ENCODE measurements around the gene SLBP. TPM values are rescaled to one million over a fixed set of nuclear protein-coding genes. Genes with fewer than 3 reads are reported as not detected.

SLBP gene
- total RNA-seq, 2 donors from 2014 or later = 29.8 to 30.5 TPM

GRCh38 chr4:1744552-1744951 lies 32.4 kb upstream of the SLBP start:
- Histone ChIP-seq H3K9me3 (no peaks in the 10 kb centered on the region), H3K27me3 (replicated peaks; ENCODE audit: insufficient read depth) (no peaks in the 10 kb centered on the region), H3K27ac (no peak overlapping the region), H3K4me3 (no peak overlapping the region), H3K4me1 (ENCODE audit: control insufficient read depth in 1 of 2, low read depth in 2 of 2) (no peaks in the 10 kb centered on the region), H3K36me3 (no peaks in the 10 kb centered on the region)
- TF ChIP-seq CTCF (IDR thresholded peaks at IDR 0.05) = no peak
- ATAC-seq (ENCODE audit: insufficient number of reproducible peaks, low FRiP score, low read depth) (no peak), DNase-seq (ENCODE audit: low spot score) (no peak)

- Histone ChIP-seq H3K36me3 (no peaks in the 10 kb centered on the region), H3K4me1 (ENCODE audit: control insufficient read depth in 1 of 2, low read depth in 2 of 2) (no peaks in the 10 kb centered on the region), H3K27me3 (replicated peaks; ENCODE audit: insufficient read depth) (no peaks in the 10 kb centered on the region), H3K4me3 (no peak overlapping the region), H3K27ac (no peak overlapping the region), H3K9me3 (no peaks in the 10 kb centered on the region)
- no peak for TF ChIP-seq CTCF (IDR thresholded peaks at IDR 0.05)
- ATAC-seq (ENCODE audit: insufficient number of reproducible peaks, low FRiP score, low read depth) = no peak
- DNase-seq (ENCODE audit: low spot score) = no peak
These were observed 31.9 kb upstream of the SLBP start for GRCh38 chr4:1743975-1744374.

- DNase-seq (ENCODE audit: low spot score) = no peak
- no peak for ATAC-seq (ENCODE audit: insufficient number of reproducible peaks, low FRiP score, low read depth)
- Histone ChIP-seq H3K27me3 (replicated peaks; ENCODE audit: insufficient read depth) (no peaks in the 10 kb centered on the region), H3K36me3 (no peaks in the 10 kb centered on the region), H3K27ac (no peak overlapping the region), H3K4me3 (no peak overlapping the region), H3K9me3 (peaks cover under 1% of the 10 kb centered on the region), H3K4me1 (ENCODE audit: control insufficient read depth in 1 of 2, low read depth in 2 of 2) (no peaks in the 10 kb centered on the region)
- no peak for TF ChIP-seq CTCF (IDR thresholded peaks at IDR 0.05)
These were observed 31.4 kb upstream of the SLBP start for GRCh38 chr4:1743551-1743950.

GRCh38 chr4:1741208-1741607 lies 29.1 kb upstream of the SLBP start:
- Histone ChIP-seq H3K27me3 (replicated peaks; ENCODE audit: insufficient read depth) (no peaks in the 10 kb centered on the region), H3K36me3 (peaks cover 7% of the 10 kb centered on the region), H3K9me3 (peaks cover 9% of the 10 kb centered on the region), H3K27ac (no peak overlapping the region), H3K4me3 (no peak overlapping the region), H3K4me1 (ENCODE audit: control insufficient read depth in 1 of 2, low read depth in 2 of 2) (no peaks in the 10 kb centered on the region)
- ATAC-seq (ENCODE audit: insufficient number of reproducible peaks, low FRiP score, low read depth) (no peak), DNase-seq (ENCODE audit: low spot score) (no peak)
- no peak for TF ChIP-seq CTCF (IDR thresholded peaks at IDR 0.05)

GRCh38 chr4:1740021-1740545 lies 28.0 kb upstream of the SLBP start:
- H3K27me3 ChIP-seq (replicated peaks; ENCODE audit: insufficient read depth) = no peaks in the 10 kb centered on the region

More at GRCh38 chr4:1740021-1740545, 28.0 kb upstream of the SLBP start:
- H3K9me3 ChIP-seq = peaks cover 9% of the 10 kb centered on the region
- peaks cover 7% of the 10 kb centered on the region for H3K36me3 ChIP-seq
- ATAC-seq (ENCODE audit: insufficient number of reproducible peaks, low FRiP score, low read depth) (no peak), DNase-seq (ENCODE audit: low spot score) (no peak)
- no peak overlapping the region for H3K4me3 ChIP-seq
- no peaks in the 10 kb centered on the region for H3K4me1 ChIP-seq (ENCODE audit: control insufficient read depth in 1 of 2, low read depth in 2 of 2)
- no peak overlapping the region for H3K27ac ChIP-seq
- TF ChIP-seq CTCF (IDR thresholded peaks at IDR 0.05) = no peak
